Activated T-cell treated with anti-CD3 and anti-CD28 coated beads, Interleukin-2, amount 50 U/mL, for 72 hours (primary cell): ENCODE results near the gene MRPL52. TPM values are rescaled to one million over a fixed set of nuclear protein-coding genes. Genes with fewer than 3 reads are reported as not detected.
"Not testable (repeated sequence)": the region's sequence is repeated elsewhere in the genome, so short reads cannot be mapped to it uniquely, and the experiment has no call there.

Source experiments
- ATAC-seq, 2 donors: fragments of 150-1000 bp; cut with Tn5 transposase; replicated peaks in 1 of 2; 2 replicates each; pipeline ENCODE4 v1.10.0; 2021; ENCODE audit warnings: moderate library complexity in 2 of 2, mild to moderate bottlenecking in 1 of 2
- DNase-seq, 2 donors: peaks; one replicate each; pipeline ENCODE4 v3.0.0; 2021 to 2022; ENCODE audit warnings: mixed read lengths in 1 of 2
- H3K27ac Mint-ChIP-seq: one replicate; pipeline ENCODE4 v1.8.0; 2022; ENCODE audit warnings: mild to moderate bottlenecking, moderate library complexity, mixed read lengths
- H3K27me3 Mint-ChIP-seq: one replicate; pipeline ENCODE4 v1.8.0; 2022; ENCODE audit warnings: low read depth, mixed read lengths
- H3K36me3 Mint-ChIP-seq, 2 donors: one replicate each; pipeline ENCODE4 v1.8.0; 2022; ENCODE audit warnings: mixed read lengths in 2 of 2, mild to moderate bottlenecking in 1 of 2; ENCODE audit not compliant: insufficient read depth in 2 of 2
- H3K4me1 Mint-ChIP-seq: one replicate; pipeline ENCODE4 v1.8.0; 2022; ENCODE audit warnings: low read depth, mixed read lengths
- H3K4me3 Mint-ChIP-seq, 2 donors: one replicate each; pipeline ENCODE4 v1.8.0; 2022; ENCODE audit warnings: mild to moderate bottlenecking in 2 of 2, mixed read lengths in 2 of 2, moderate library complexity in 2 of 2
- H3K9me3 Mint-ChIP-seq, 2 donors: one replicate each; pipeline ENCODE4 v1.8.0; 2022; ENCODE audit warnings: mixed read lengths in 2 of 2
- total RNA-seq, 2 donors: library from RNA; stranded (reverse); gene quantifications; one replicate each; pipeline ENCODE4 v1.2.3, GENCODE V29; 2022

MRPL52 gene
- total RNA-seq, 2 donors from 2014 or later = 76.9 to 80.4 TPM

DNA sequence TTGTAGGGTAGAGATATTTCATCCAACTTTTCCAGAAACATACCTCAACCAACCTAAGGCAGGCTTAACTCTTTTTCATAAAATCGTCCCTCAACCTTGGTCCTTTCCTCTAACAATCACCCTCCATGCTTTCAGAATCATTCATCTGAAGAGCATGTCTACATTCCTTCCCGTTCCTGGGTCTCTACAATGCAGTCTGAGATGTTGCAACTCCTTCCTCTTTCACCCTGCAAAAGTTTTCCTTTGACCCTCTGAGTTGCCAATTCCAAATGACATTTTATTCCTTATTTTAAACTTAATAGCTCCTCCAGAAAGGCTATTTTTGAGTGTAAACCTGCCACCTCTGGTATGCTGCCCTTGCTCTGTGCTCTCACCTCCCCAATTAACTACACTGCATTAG, 31.2 kb upstream of the MRPL52 start:
- no peak for DNase-seq
- no peaks in the 10 kb centered on the region for H3K4me1 Mint-ChIP-seq
- H3K36me3 Mint-ChIP-seq = no peaks in the 10 kb centered on the region
- no peak overlapping the region for H3K27ac Mint-ChIP-seq
- ATAC-seq = no peak
- no peaks in the 10 kb centered on the region for H3K9me3 Mint-ChIP-seq
- peaks cover 48% of the 10 kb centered on the region for H3K27me3 Mint-ChIP-seq
- H3K4me3 Mint-ChIP-seq = no peak overlapping the region

GRCh38 chr14:22800346-22800745, 29.3 kb upstream of the MRPL52 start:
- no peak overlapping the region for H3K27ac Mint-ChIP-seq
- H3K9me3 Mint-ChIP-seq = no peaks in the 10 kb centered on the region
- H3K4me3 Mint-ChIP-seq = no peak overlapping the region
- no peaks in the 10 kb centered on the region for H3K4me1 Mint-ChIP-seq
- peaks cover 48% of the 10 kb centered on the region for H3K27me3 Mint-ChIP-seq
- no peak for ATAC-seq
- H3K36me3 Mint-ChIP-seq = no peaks in the 10 kb centered on the region
- no peak for DNase-seq

DNA sequence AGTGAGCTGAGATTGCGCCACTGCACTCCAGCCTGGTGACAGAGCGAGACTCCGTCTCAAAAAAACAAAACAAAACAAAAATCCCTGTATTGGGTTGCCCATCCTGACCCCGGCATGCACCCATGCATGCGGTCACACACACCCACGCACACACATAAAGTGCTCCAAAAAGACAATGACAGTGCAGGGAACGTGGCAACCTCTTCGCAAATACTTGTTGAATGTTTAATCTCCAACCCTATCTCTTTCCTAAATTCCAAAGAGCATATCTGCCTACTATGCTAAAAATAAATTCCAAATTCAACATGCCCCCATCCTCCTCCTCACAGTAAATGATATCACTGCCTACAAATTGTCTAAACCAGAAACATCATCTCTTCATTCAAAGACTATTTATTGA, 28.0 kb upstream of the MRPL52 start:
- no peak for ATAC-seq
- Mint-ChIP-seq H3K27me3 (peaks cover 39% of the 10 kb centered on the region), H3K27ac (no peak overlapping the region), H3K9me3 (no peaks in the 10 kb centered on the region), H3K4me3 (no peak overlapping the region), H3K4me1 (no peaks in the 10 kb centered on the region), H3K36me3 (no peaks in the 10 kb centered on the region)
- no peak for DNase-seq

DNA sequence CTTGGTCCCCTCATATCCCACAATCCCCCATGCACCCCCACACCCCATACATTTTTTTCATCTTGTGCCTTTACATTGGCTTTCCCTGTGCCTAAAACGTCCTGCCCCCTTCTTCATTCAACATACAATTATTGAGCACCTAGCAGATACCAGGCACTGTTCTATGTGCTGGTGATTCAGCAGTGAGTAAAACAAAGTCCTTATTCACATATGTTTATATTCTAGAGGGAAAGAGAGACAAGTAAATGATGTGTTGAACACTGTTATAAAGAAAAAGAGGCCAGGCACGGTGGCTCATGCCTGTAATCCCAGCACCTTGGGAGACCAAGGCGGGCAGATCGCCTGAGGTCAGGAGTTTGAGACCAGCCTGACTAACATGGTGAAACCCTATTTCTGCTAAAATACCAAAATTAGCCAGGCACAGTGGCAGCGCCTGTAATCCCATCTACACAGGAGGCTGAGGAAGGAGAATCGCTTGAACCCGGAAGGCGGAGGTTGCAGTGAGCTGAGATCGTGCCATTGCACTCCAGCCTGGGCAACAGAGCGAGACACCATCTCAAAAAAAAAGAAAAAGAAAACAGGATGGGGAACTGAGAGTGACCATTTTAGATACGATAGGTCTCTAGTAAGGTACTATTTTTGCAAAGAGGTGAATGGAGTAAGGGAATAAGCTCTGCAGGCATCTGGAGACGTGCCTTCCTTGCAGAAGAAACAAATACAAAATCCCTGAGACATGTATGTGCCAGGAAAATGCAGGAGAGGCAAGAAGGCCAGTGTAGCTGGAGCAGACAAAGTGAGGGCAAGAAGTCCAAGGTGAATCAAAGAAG, 26.6 kb upstream of the MRPL52 start:
- H3K27ac Mint-ChIP-seq = no peak overlapping the region

GRCh38 chr14:22803687-22803974, 26.1 kb upstream of the MRPL52 start:
- H3K36me3 Mint-ChIP-seq = no peaks in the 10 kb centered on the region
- peaks cover 34% of the 10 kb centered on the region for H3K27me3 Mint-ChIP-seq
- H3K4me3 Mint-ChIP-seq = no peak overlapping the region
- ATAC-seq = no peak
- H3K27ac Mint-ChIP-seq = no peak overlapping the region
- no peak for DNase-seq
- no peaks in the 10 kb centered on the region for H3K4me1 Mint-ChIP-seq
- H3K9me3 Mint-ChIP-seq = no peaks in the 10 kb centered on the region

More for the DNA sequence above, 26.6 kb upstream of the MRPL52 start:
- H3K36me3 Mint-ChIP-seq = no peaks in the 10 kb centered on the region
- no peak overlapping the region for H3K4me3 Mint-ChIP-seq
- no peak for ATAC-seq
- no peak for DNase-seq
- peaks cover 37% of the 10 kb centered on the region for H3K27me3 Mint-ChIP-seq
- H3K4me1 Mint-ChIP-seq = no peaks in the 10 kb centered on the region
- no peaks in the 10 kb centered on the region for H3K9me3 Mint-ChIP-seq

DNA sequence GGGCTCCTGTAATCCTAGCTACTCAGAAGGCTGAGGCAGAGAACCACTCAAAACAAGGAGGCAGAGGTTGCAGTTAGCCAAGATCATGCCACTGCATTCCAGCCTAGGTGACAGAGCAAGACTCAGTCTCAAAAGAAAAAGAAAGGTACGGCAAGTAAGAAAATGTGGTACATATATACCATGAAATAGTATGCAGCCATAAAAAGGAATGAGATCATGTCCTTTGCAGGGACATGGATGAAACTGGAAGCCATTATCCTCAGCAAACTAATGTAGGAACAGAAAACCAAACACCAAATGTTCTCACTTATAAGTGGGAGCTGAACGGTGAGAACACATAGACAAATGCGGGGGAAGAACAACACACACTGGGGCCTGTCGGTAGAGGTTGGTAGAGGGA, 24.5 kb upstream of the MRPL52 start:
- H3K4me3 Mint-ChIP-seq, ATAC-seq, H3K36me3 Mint-ChIP-seq, H3K4me1 Mint-ChIP-seq, H3K27ac Mint-ChIP-seq, H3K9me3 Mint-ChIP-seq, DNase-seq: not testable (repeated sequence)
- H3K27me3 Mint-ChIP-seq = peaks cover 23% of the 10 kb centered on the region

DNA sequence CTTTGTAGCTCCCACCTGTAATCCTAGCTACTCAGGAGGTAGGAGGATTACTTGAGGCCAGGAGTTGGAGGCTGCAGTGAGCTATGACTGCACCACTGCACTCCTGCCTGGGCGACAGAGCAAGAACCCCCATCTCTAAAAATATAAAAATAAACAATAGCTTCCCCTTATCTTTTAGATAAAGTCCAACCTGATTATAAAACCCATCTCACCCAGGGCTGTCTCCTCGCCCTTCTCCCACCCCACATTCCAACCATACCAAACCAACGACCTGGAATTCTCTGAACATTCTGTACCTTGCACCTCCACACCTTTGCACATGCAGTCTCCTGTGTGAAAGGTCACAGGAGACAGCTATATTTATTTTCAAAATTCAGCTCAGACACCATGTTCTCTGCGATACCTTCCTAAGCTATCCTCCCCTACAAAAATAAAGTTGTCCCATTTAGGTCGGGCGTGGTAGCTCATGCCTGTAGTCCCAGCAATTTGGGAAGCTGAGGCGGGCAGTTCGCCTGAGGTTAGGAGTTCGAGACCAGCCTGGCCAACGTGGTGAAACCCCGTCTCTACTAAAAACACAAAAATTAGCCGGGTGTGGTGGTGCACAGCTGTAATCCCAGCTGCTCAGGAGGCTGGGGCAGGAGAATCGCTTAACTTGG, 22.1 kb upstream of the MRPL52 start:
- Mint-ChIP-seq H3K27ac (no peak overlapping the region), H3K27me3 (peaks cover 6% of the 10 kb centered on the region), H3K36me3 (no peaks in the 10 kb centered on the region), H3K9me3 (no peaks in the 10 kb centered on the region), H3K4me1 (peaks cover 5% of the 10 kb centered on the region), H3K4me3 (no peak overlapping the region)
- DNase-seq = no peak
- ATAC-seq = no peak

DNA sequence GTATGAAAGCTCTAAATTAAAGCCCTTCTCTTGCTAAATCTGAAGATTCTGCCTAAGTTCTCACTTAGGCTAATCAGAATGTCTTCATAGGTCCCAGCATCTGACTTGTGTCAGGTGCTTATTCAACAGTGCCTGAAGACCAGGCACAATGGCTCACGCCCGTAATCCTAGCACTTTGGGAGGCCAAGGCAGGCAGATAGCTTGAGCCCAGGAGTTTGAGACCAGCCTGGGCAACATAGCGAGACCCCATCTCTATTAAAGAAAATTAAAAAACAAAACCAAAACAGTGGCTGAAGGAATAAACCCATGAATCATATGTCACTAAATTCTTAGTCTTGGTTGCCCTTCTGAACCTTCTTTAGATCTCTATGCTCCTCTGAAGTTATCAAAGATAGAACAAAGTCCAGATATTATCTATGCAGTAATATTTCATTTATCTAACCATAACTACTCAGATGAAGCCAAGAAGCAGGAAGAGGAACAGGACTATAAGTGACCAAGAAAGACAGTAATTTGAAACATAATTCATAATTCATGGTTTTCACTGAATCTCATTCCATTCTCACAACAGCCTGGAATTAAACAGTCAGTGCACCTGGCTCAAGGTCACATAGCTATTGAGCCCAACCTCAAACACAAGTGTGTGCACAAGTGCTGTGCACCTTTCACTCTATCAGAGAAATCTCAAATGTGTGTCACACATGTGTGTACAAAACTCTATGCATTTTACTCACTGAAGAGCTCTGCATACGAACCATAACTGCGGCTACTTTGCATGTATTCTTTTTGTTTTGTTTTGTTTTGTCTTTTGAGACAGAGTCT, 21.1 kb upstream of the MRPL52 start:
- no peaks in the 10 kb centered on the region for H3K36me3 Mint-ChIP-seq
- no peak for ATAC-seq
- H3K4me1 Mint-ChIP-seq = peaks cover 5% of the 10 kb centered on the region
- H3K4me3 Mint-ChIP-seq = no peak overlapping the region
- H3K27ac Mint-ChIP-seq = no peak overlapping the region
- DNase-seq = no peak
- H3K27me3 Mint-ChIP-seq = no peaks in the 10 kb centered on the region
- H3K9me3 Mint-ChIP-seq = no peaks in the 10 kb centered on the region

GRCh38 chr14:22811722-22812121, 18.0 kb upstream of the MRPL52 start:
- no peak for DNase-seq
- no peak overlapping the region for H3K27ac Mint-ChIP-seq
- ATAC-seq = no peak
- H3K4me1 Mint-ChIP-seq = peaks cover 16% of the 10 kb centered on the region
- H3K36me3 Mint-ChIP-seq = no peaks in the 10 kb centered on the region
- H3K4me3 Mint-ChIP-seq = no peak overlapping the region
- H3K9me3 Mint-ChIP-seq = no peaks in the 10 kb centered on the region
- no peaks in the 10 kb centered on the region for H3K27me3 Mint-ChIP-seq

DNA sequence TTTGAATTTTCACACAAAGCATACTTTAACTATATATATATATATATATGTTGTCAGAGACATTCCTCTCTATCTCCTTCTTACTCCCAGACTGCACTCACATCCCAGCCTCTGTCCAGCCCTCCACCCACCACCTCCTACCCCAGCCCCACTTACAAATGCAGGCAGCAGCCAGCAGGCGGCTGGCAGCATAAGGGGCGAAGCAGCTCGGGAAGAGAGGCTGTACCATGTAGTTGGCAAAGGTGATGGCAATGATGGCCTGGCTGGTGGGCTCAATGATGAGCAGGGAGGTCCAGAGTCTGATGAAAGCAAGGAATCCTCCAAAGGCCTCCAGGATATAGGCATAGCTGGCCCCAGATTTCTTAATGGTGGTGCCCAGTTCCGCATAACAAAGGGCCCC, 16.9 kb upstream of the MRPL52 start:
- H3K9me3 Mint-ChIP-seq = no peaks in the 10 kb centered on the region
- ATAC-seq = no peak
- no peaks in the 10 kb centered on the region for H3K27me3 Mint-ChIP-seq
- peaks cover 18% of the 10 kb centered on the region for H3K4me1 Mint-ChIP-seq
- H3K4me3 Mint-ChIP-seq = no peak overlapping the region
- H3K27ac Mint-ChIP-seq = no peak overlapping the region
- no peak for DNase-seq
- H3K36me3 Mint-ChIP-seq = no peaks in the 10 kb centered on the region

DNA sequence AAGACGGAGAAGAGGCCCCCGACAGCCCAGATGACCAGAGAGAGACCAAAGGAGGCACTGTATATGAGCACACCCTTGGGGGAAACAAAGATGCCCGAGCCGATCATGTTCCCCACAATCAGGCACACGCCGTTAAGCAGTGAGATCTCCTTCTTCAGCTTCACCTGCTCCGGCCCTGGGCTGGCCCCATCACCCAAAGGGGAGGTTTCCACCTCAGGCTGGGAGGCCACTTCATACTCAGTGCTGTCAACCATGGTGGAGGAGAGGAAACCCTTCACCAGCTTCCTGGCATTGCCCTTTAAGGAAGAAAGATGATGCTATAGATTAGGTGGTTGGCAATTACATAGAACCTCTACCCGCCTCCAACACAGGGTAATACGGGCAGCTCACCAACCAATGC, 16.5 kb upstream of the MRPL52 start:
- DNase-seq (no peak), ATAC-seq (no peak)
- Mint-ChIP-seq H3K27ac (no peak overlapping the region), H3K27me3 (no peaks in the 10 kb centered on the region), H3K4me1 (peaks cover 21% of the 10 kb centered on the region), H3K9me3 (no peaks in the 10 kb centered on the region), H3K4me3 (no peak overlapping the region), H3K36me3 (no peaks in the 10 kb centered on the region)

DNA sequence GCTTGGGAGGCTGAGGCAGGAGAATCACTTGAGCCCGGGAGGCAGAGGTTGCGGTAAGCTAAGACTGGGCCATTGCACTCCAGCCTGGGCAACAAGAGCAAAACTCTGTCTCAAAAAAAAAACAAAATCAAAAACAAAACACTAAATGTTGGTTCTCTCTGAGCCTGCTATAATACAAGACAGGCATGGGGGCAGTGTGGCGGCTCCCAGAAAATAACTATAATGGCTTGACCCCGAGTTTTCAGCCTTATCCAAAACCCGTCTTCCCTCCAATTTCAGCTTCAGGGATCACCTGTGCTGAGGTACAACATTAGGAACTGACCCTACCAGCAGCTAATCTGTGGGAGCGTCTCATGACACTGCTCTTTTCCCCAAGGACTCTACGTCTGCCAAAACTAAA, 15.3 kb upstream of the MRPL52 start:
- Mint-ChIP-seq H3K4me1 (peaks cover 27% of the 10 kb centered on the region), H3K36me3 (no peaks in the 10 kb centered on the region), H3K27ac (no peak overlapping the region), H3K27me3 (no peaks in the 10 kb centered on the region), H3K4me3 (no peak overlapping the region), H3K9me3 (no peaks in the 10 kb centered on the region)
- no peak for DNase-seq
- no peak for ATAC-seq

- H3K4me1 Mint-ChIP-seq = peaks cover 35% of the 10 kb centered on the region
- H3K27ac Mint-ChIP-seq = no peak within 1 kb of the TSS
- H3K27me3 Mint-ChIP-seq = no peaks in the 10 kb centered on the region
- H3K36me3 Mint-ChIP-seq = no peaks in the 10 kb centered on the region
- no peaks in the 10 kb centered on the region for H3K9me3 Mint-ChIP-seq
- H3K4me3 Mint-ChIP-seq = no peak within 1 kb of the TSS
- DNase-seq (no peak), ATAC-seq (no peak)
Observed at GRCh38 chr14:22814941-22815713, 14.6 kb upstream of the MRPL52 start, which contains the start of gene SLC7A7. TSS of gene SLC7A7 (minus strand) at chr14:22815435. CDS start at chr14:22813398, 2,037 bp downstream.
